Measurements from ENCODE around the gene LPP.

DNA sequence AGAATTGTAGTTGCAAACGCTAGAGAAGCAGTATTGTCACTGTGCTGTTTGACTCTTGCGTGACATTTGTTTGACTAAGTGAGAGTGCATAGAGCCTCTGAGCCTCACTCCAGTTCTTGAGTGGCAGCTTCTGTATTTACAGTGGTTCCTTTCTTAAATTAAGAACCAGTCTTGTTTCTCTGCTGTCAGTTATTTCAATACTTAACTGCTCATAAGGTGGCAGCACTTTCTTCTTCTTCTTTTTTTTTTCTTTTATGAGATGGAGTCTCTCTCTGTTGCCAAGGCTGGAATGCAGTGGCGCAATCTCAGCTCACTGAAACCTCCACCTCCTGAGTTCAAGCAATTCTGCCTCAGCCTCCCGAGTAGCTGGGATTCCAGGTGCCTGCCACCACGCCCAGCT lies 372.1 kb downstream of the LPP start:
- TF ChIP-seq POLR2A (IDR thresholded peaks at IDR 0.05) = no peak
- TF ChIP-seq, protein P1, sequence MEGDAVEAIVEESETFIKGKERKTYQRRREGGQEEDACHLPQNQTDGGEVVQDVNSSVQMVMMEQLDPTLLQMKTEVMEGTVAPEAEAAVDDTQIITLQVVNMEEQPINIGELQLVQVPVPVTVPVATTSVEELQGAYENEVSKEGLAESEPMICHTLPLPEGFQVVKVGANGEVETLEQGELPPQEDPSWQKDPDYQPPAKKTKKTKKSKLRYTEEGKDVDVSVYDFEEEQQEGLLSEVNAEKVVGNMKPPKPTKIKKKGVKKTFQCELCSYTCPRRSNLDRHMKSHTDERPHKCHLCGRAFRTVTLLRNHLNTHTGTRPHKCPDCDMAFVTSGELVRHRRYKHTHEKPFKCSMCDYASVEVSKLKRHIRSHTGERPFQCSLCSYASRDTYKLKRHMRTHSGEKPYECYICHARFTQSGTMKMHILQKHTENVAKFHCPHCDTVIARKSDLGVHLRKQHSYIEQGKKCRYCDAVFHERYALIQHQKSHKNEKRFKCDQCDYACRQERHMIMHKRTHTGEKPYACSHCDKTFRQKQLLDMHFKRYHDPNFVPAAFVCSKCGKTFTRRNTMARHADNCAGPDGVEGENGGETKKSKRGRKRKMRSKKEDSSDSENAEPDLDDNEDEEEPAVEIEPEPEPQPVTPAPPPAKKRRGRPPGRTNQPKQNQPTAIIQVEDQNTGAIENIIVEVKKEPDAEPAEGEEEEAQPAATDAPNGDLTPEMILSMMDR (IDR thresholded peaks at IDR 0.05) = no peak

Measured in stomach (tissue), 4 donors.